GM04503 (cell line): ENCODE results near the gene BEST3.

ENCODE experiments used
- DNase-seq: peaks from one replicate; pipeline ENCODE4 v3.0.0-alpha.2; 2012; ENCODE audit warnings: low read depth

BEST3 gene

DNA sequence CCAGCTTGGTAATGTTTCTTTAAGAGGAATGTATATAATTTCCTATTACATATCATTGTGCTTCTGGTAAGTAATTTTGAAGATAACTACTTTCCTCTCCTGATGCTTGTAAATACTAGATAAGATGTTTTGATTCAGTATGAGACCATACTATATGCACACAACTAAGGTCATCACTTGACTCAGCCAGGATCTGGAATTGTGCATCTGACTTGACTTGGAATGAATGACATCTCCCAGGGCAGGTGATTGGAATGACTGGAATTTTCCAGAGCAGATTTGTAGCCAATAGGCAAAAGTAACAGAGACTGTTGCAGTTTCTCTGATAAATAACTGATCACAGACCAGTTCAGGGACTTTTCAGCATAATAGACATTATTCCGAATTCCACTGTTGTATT is 11.1 kb downstream of the BEST3 start:
- DNase-seq = no peak

DNA sequence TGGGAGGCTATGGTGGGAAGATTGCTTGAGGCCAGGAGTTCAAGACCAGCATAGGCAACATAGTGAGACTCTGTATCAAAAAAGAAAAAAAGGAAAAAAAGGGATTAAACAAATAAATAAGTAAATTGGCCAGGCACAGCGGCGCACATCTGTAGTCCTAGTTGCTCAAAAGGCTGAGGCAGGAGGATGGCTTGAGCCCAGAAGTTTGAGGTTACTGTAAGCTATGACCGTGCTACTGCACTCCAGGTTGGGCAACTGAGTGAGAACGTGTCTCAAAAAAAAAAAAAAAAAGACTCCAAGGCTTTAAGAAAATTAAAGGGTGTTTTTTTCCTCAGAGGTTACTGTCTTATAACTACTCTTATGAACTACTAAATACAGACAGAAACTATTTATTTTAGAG is 11.7 kb downstream of the BEST3 start:
- no peak for DNase-seq

DNA sequence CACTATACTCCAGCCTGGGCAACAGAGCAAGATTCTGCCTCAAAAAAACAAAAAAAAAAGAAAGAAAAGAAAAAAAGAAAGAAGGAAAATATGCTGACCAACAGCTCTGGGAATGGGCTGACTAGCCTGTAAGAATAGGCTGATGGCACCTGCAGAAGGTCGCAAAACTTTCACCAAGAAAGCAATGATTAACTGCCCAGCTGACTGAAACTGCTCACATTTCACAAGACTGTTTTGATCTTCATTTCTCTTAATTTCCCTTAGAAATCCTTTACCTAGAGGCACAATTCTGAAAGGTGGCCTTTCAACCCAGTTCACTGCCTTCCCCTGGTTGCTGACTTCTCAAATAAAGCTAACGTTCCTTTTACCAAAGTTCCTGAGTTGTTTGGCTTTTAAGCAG is 12.4 kb downstream of the BEST3 start:
- no peak for DNase-seq

DNA sequence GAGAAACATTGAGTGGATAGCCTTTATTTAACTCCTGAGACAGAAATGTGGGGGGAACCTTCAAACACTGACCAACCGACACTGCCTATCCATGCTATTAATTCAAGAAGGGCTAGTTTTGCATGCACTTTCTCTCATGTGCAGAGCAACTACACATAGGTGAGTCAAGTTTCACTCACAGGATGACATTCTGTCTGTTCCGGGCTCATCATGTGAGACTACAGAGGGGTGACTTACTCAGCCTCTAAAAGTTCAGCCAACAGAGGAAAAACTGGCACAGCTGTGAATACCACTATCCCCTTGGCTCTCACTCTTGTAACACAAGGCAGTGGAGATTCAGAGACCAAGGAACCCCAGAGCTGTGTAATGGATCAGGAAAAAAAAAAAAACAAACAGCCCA is 13.3 kb downstream of the BEST3 start:
- DNase-seq = peak; percentile 22

DNA sequence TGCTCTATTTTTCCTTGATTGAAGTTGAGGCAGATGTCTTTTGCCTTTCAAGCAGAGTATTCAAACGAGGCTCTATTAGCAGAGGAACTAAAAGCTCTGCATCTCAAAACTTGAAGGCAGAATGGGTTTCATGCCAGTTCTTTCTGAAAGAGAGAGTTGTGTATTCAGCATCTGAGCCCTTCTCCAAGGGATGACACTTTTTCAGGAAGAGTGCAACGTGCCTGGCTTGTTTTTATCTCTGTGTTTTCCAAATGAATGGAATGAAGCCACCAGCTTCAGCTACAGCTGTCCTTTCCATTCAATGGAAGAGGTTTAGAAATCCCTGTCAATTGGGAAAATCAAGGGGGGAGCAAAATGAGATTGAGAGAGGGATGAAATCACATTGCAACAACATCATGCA is 14.6 kb downstream of the BEST3 start:
- DNase-seq = no peak

DNA sequence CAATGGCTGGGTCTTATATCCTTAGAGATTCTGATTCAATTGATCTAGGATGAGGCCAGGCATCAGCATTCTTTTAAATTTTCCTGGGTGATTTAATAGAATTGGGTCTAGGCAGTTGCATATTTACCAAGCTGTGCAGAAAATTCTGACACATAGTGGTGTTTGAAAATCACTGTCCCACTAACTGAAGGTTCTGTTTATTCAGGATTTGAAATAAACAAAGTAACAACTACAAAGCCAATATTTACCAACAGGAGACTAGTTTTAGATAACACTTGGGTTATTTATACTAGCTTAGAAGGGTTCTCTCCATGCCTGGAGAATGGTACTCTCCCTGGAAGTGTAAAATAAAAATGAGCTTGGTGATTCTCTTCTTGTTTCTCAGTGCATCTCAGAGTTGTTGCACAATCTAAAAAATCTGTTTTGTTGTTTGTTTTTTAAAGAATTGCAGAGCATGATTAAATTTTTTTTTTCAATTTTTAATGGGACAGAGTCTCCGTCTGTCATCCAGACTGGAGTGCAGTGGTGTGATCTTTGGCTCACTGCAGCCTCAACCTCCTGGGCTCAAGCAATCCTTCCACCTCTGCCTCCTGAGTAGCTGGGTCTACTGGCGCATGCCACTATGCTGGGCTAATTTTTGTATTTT is 16.9 kb downstream of the BEST3 start:
- DNase-seq = no peak

DNA sequence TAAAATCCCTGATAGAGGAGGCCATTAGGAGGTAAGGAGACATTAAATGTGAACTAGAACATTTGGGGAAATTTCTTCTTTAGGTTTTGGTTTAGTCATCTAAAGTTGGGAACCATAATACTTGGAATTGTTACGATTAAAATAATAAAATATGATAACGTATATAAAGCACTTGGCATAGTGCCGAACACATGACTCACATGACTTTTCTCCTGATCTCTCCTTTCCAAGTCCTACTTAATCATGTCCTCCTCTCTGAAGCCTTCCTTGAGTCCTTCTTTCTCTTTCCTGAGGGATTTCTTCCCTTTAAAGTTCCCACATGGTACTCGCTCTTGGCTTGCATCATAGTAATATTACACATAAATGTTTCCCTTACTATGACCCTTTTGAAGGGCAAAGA is 20.0 kb downstream of the BEST3 start:
- no peak for DNase-seq

DNA sequence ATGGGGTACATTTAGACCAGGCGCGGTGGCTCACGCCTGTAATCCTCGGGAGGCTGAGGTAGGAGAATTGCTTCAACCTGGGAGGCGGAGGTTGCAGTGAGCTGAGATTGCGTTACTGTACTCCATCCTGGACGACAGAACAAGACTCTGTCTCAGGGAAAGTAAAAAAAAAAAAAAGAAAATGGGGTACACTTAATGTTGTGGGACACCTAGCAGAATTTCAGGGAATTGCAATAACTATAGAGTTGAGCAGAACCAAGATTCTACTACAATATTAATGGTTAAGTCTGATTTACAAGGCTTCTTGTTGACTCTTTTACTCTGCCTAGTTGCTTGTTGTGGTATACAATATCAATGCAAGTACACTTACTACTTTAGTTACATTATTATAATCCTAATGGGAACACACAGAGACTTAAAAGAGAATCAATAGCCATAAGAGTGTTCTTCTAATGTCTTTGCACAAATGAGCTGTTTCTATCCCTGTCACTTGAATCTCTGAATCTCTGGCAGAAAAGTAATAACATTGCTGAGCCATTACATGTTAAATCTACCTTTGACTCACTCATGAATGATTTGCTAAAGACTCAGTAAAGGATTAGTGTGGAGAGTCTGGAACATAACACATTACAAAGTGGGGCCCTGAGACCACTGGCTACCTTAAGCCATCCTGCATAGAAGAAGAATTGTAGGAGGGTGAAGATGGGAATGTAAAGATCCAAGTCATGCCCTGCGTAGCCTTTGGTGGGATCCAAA is 22.7 kb downstream of the BEST3 start:
- no peak for DNase-seq

DNA sequence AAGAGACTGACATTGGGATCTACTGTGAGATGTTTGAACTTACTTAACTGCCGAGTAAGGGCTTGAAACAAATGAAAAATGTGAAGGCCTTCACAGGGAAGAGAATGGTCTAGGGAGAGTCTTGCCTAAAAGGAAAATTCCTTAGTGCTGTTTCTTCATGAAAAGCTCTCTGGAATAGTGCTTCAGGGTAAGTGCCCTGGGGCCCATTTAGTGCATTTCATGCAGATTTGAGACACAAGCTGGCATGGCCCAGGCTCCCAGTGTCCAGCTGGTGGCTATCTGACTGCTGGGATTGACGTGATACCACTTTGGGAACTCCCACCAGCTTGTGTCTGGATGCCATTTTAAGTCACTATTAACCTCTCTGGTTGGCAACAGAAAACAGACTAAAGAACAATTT is 26.9 kb downstream of the BEST3 start:
- DNase-seq = no peak

DNA sequence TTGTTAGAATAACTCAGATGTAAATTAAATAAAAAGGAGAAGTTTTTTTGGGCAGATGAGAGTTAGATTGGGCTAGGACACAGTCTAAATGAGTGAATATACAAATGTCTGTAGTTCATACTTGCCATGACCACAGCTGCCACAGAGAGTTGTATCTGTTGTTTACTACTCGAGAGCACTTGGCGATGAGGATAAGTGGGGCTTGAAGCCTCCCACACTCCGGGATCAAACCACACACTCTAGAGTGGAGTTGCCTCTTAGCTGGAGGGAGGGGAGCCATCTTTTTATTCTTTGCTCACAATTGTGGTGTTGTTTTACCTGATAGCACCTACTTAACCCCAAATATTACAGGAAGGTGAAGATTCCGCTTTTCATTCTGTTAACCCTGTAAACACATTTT is 27.5 kb downstream of the BEST3 start:
- DNase-seq = no peak

DNA sequence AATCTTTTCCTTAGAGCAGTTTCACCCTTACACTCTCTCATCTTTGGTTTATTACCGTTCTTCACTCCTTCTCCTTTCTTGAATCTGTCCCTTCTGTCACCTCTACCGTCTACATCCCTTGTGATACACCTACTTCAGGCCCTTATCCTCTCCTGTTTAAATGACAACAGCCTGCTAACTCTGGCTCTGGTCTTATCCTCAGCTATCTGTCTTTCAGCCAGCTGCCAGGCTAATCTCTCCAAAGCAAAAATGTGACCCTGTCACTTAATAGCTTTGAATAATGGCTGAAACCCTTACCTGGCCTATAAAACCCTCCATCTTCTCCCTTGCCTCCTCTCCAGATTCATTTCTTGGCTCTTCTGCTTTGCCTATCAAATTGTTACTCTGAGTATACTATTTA is 32.3 kb downstream of the BEST3 start:
- no peak for DNase-seq

DNA sequence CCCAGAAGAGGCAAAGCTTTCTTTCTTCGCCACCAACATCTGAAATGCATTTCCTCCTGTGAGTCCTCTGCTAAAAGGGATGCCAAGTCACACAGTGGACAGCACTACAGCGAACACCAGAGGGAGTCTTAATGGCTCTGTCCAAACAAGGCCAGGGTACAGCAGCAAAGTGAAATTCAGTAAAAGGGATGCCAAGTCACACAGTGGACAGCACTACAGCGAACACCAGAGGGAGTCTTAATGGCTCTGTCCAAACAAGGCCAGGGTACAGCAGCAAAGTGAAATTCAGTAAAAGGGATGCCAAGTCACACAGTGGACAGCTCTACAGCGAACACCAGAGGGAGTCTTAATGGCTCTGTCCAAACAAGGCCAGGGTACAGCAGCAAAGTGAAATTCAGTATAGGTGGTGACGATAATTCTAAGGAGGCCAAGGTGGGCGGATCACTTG is 34.1 kb downstream of the BEST3 start:
- DNase-seq = peak; percentile 26

DNA sequence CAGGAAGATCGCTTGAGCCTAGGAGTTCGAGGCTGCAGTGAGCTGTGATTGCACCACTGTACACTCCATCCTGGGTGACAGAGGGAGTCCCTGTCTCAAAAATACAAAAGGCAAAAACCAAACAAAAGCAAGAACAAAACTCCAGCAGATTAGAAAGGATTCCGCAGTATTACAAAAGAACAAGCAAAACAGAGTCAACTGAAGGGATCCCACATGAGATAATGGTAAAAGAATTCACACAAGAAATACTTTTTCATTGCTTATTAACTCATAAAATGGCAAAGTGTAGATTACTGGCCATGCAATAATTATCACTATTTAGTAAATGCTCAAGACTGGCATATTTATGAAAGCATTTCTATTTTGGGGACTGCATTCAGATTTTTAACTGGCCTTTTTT is 35.4 kb downstream of the BEST3 start:
- DNase-seq = no peak

DNA sequence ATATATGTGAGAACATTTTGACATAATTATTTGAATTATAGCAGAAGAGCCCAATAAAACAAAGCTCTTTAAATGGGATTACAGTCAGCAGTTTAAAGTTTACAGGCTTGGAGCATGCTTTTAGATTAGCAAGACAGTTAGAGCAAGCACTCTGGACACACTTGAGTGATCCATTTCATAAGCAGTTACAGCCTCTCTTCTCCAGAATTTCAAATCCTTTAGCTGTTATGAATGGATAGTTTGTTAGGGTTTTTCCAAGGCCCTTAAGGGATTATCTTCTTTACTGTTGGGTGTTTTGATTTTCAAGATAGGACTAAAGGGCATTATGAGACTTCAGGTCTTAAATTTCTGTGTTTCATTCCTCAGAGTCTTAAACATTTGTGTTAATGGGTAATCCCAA is 36.3 kb downstream of the BEST3 start:
- no peak for DNase-seq

DNA sequence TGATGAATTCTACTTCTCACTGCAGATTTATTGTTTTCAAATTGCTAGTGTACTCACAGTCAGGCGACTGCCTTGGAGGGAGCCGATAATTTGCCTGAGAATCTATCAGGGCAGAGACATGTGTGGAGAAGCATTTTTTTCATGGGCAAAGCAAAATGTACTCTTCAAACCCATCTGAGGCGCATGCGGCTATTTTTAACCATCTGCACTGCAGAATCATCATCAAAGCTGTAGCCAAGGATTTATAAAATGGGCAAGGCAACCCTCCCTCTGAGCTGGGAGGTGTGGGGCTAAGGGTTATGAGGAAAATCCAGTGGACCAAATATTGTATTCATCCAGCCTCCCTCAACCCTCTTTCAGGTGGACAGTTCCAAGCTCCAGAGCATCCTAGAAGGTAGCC is 37.7 kb downstream of the BEST3 start:
- no peak for DNase-seq

DNA sequence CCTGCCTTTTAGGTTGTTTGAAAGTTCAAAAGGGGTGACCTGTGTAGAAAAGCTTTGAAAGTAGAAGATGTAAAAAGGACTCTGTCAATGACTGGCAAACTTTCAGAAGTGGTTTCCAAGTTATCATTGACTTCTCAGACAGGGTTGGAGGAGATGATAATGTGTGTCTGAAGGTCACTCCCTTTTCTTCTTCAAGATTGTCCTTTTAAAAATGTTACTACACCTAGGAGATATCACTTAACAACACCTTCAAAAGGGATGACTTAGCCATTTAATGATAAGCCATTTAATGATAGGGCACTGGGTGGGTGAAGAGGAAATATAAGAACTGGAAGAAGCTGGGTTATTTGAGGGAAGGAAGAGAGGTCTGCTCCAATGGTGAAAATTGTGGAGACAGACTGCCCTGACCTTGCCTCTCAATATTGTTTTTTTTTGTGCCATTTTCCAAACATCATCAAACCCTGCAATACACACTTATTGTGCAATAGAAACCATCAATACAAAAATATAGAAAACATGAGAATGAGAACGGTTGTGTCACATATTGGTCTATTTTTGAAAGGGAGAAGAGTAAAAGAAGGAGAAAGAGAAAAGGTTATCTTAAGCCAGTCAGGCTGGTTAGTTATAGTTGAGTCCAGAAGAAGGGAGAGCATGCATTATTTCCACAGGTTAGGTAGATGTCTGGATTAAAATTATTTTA is 38.8 kb downstream of the BEST3 start:
- no peak for DNase-seq

DNA sequence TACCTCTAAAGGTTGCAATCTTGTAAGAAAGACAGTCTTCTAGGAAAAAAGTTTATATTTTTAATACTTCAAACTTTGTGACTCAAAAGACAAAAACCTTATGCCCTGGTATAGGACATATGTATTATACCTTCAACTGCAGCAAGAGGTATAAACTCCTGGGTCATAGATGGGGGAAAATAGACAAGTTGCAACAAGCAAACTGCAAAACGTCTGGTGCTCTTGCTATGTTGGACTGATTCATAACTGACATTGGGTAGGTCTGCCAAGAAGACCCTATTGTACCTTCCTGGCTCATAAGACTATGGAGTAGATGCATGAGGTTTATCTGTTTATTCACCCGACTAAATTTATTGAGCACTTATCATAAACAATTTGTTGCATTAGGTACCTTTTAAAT is 40.9 kb downstream of the BEST3 start:
- DNase-seq = no peak

DNA sequence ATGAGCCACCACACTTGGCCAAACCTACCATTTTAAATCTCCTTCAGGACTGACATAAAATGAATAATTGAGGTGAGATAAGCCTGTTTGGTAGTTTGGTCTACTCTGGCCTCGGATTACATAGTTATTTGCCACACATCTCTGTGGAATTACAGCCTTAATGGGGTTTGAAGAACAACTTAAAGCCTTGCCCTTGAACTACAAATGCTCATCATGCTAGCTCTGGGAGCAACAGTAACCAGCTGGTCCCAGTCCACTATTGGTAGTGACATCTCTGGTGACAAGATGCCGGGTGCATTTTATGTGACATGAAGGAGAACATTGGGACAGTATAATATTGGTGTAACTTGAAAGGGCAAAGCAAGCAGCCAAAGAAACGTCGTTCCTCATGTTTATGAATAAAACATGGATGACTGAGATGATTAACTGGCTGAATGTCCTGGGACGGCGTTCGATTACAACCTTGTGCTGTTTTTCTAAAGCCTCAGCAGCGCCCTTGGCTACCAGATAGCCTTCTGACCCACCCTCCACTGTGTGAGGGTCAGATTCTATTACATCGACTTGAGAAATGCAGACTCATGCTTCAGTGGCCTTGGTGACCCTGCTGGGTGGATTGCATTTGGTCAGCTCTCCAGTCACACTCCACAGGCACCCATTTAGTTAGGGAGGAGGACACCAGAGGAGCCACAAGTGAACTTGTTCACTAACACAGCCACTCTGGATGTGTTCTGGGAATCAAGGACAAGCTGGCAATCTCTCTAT is 41.5 kb downstream of the BEST3 start:
- DNase-seq = no peak

DNA sequence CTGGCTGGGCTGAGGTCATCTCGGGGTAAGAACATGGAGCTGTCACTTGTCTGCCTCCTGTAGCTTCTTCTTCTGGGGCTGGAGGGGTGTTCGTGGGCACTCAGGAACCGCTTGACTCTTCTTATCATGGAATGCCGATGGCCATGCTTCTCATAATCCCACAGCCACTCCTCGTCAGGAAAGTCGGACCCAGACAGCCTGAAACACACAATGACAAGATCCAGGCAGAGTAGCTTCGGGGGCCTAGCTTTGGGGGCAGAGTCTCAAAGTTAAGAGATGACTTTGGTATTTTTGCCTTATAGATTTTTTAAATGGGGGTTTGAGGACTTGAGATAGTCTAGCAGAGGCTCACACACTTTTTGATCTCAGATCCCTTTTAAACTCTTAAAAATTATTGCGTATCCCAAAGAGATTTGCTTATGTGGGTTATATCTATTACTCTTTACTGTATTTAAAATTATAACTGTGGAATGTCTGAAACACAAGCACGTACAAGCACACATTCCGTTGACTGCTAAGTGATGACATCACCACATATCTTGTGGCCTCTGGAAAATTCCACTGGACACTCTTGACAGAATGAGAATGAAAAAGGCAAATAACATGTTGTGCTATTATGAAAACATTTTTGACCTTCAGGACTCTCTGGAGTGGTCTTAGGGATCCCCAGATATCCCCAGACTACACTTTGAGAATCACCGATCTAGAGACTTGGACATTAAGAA is 43.3 kb downstream of the BEST3 start:
- peak; percentile 70 for DNase-seq

DNA sequence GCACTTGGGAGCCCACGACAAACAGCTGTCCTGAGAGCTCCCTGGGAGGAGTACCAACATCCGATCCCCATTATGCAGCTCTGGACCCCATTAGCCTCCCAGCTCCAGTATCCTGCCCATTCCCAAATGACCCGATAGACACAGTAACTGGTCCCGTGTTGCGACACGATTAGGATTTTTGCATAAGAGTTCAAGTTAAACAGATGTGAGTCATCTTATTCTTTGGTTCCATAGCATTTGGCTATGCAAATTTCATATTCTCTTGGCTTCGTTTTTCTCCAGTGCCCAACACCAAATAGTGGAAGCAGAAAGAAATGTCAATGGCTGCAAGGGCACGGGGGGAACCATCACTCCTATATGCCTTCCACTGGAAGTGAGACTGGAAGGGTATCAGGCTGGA is 45.4 kb downstream of the BEST3 start:
- DNase-seq = no peak

DNA sequence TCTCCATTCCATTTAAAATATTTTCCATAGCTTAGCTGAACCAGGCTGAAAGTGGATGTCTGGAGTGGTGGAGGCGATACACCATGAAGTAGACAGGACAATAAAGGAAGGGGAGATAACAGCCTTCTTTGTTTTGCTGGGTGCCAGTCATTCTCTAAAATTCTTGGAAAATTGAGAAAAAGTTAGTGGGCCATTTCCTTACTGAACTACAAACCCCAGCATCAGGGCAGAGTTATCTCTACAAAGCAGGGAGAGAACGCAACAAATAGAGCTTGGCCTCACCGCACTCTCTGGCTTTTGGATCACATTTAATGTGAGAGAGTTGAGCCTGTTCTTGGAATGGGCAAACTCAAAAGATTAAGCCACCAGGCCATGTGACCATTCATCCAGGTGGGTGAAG is 47.2 kb downstream of the BEST3 start:
- DNase-seq = no peak

DNA sequence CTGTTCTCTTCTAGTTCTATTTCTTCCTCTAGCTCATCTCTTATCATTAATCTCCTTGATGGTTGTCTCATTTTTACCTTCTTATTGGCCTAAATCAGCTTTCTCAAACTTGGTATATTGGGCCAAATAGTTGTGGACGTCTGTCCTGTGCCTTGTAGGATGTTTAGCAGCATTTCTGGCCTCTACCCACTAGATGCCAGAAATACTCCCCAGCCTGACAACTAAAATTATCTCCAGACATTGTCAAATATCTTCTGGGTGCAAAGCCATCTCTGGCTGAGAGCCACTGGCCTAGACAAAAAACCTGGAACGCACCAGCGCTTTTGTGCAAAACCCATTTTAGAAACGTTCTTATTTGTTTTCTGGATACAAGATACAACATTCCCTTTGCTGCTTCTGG is 49.6 kb downstream of the BEST3 start:
- DNase-seq = no peak
